ENCODE data around the gene ZNF346.

DNA sequence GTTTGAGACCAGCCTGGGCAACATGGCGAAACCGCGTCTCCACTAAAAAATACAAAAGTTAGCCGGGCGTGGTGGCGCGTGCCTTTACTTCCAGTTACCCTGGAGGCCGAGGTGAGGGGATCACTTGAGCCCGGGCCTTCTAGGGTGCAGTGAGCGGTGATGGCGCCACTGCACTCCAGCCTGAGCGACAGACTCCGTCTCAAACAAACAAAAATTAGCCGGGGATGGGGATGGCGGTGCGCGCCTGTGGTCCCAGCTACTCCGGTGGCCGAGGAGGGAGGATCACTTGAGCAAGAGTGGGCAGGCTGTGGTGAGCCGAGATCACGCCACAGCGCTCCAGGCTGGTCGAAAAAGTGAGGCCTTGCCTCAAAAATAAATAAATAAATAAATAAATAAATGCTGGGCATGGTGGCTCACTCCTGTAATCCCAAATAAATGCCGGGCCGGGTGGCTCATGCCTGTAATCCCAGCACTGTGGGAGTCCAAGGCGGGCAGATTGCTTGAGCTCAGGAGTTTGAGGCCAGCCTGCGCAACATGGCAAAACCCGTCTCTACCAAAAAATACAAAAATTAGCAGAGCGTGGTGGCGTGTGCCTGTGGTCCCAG lies 95.0 kb downstream of the ZNF346 start:
- TF ChIP-seq NFIC (IDR thresholded peaks at IDR 0.05), result no peak
- TF ChIP-seq FOXM1 (IDR thresholded peaks at IDR 0.05; ENCODE audit: borderline replicate concordance, low read depth), result no peak
- TF ChIP-seq CREB1 (IDR thresholded peaks at IDR 0.05; ENCODE audit: low read depth), result no peak
- no peak for TF ChIP-seq ZBTB7A (IDR thresholded peaks at IDR 0.05; ENCODE audit: low read depth)
- no peak for TF ChIP-seq YY1 (IDR thresholded peaks at IDR 0.05; ENCODE audit: low read depth)
- no peak for TF ChIP-seq EP300 (IDR thresholded peaks at IDR 0.05; ENCODE audit: borderline replicate concordance)
- TF ChIP-seq, protein P1, sequence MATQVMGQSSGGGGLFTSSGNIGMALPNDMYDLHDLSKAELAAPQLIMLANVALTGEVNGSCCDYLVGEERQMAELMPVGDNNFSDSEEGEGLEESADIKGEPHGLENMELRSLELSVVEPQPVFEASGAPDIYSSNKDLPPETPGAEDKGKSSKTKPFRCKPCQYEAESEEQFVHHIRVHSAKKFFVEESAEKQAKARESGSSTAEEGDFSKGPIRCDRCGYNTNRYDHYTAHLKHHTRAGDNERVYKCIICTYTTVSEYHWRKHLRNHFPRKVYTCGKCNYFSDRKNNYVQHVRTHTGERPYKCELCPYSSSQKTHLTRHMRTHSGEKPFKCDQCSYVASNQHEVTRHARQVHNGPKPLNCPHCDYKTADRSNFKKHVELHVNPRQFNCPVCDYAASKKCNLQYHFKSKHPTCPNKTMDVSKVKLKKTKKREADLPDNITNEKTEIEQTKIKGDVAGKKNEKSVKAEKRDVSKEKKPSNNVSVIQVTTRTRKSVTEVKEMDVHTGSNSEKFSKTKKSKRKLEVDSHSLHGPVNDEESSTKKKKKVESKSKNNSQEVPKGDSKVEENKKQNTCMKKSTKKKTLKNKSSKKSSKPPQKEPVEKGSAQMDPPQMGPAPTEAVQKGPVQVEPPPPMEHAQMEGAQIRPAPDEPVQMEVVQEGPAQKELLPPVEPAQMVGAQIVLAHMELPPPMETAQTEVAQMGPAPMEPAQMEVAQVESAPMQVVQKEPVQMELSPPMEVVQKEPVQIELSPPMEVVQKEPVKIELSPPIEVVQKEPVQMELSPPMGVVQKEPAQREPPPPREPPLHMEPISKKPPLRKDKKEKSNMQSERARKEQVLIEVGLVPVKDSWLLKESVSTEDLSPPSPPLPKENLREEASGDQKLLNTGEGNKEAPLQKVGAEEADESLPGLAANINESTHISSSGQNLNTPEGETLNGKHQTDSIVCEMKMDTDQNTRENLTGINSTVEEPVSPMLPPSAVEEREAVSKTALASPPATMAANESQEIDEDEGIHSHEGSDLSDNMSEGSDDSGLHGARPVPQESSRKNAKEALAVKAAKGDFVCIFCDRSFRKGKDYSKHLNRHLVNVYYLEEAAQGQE (IDR thresholded peaks at IDR 0.05; ENCODE audit: low read depth), result no peak
- no peak for TF ChIP-seq RAD21 (IDR thresholded peaks at IDR 0.05; ENCODE audit: low read depth)
- TF ChIP-seq CEBPB (IDR thresholded peaks at IDR 0.05), result no peak
- TF ChIP-seq, protein P2, sequence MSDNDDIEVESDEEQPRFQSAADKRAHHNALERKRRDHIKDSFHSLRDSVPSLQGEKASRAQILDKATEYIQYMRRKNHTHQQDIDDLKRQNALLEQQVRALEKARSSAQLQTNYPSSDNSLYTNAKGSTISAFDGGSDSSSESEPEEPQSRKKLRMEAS (IDR thresholded peaks at IDR 0.05), result no peak
- TF ChIP-seq TAF1 (IDR thresholded peaks at IDR 0.05; ENCODE audit: low read depth), result no peak
